GM19043 (cell line): ENCODE results near the gene KIR3DL2.
"Not testable (repeated sequence)": the region's sequence is repeated elsewhere in the genome, so short reads cannot be mapped to it uniquely, and the experiment has no call there.

ENCODE experiments used
- ATAC-seq: cut with Tn5 transposase; IDR thresholded peaks from one replicate; pipeline ENCODE4 v1.9.1; 2021; ENCODE audit warnings: low read depth; ENCODE audit not compliant: unreplicated experiment

Gene KIR3DL2

GRCh38 chr19:54850061-54850640, at the start of gene KIR3DL2:
Gene KIR3DL2 (plus strand): TSS chr19:54850443. CDS start chr19:54850476, 33 bp downstream.
- not testable (repeated sequence) for ATAC-seq

DNA sequence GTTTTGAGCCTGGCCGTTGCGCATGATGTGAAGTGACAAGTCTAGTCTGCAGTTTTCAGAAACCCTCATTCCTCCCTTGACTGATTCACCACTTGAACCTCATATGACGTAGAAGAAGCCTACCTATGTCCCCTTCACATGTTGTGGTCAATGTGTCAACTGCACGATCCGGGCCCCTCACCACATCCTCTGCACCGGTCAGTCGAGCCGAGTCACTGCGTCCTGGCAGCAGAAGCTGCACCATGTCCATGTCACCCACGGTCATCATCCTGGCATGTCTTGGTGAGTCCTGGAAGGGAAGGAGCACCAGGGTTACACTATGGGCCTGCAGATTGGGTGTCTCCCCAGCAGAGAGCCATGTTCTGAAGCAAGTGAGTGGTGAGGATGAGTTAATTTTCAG, 46.8 kb upstream of the KIR3DL2 start, which contains the start of gene KIR2DL4:
KIR2DL4 (plus strand) TSS at position 201 of the 400 bp plus-strand sequence; CDS start at position 243, 42 bp downstream.
- ATAC-seq, result no peak

GRCh38 chr19:54804101-54804500, 46.1 kb upstream of the KIR3DL2 start:
- no peak for ATAC-seq

GRCh38 chr19:54804571-54804970, 45.7 kb upstream of the KIR3DL2 start:
- ATAC-seq, result no peak

DNA sequence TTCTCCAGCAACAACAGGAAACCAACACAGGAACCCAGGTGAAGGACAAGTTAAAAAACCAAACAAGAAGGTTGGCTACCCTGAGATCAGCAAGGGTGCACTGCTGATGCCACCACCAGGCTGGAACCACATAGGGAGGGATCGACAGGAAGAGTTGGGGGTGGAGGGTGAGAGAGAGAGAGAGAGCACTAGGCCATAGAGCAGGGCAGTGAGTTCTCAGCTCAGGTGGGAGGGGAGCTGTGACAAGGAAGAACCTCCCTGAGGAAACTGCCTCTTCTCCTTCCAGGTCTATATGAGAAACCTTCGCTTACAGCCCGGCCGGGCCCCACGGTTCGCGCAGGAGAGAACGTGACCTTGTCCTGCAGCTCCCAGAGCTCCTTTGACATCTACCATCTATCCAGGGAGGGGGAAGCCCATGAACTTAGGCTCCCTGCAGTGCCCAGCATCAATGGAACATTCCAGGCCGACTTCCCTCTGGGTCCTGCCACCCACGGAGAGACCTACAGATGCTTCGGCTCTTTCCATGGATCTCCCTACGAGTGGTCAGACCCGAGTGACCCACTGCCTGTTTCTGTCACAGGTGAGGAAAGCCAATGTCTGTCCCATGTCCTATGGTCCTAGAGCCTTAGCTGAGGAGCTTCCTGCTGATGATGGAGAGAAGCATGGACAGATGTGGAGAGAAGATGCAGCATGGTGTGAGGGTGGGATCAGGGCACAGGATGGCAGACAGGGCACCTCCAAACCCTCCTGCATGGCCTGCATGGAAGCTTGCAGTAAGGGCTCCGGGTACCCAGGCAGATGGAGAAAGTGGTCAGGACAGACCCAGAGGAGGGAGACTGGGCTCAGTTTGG, 44.4 kb upstream of the KIR3DL2 start:
- no peak for ATAC-seq

DNA sequence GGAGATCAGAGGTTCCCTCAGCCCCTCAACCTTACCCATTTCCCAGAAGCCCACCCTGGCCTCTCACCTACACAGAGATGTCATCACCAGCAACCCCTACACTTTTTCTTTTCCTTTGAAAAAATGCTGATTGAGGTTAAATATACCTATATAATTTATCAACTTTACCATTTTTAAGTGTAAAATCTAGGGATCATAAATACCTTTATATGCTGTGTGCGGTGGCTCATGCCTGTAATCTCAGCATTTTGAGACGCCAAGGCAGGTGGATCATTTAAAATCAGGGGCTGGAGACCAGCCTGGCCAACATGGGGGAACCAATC, 43.8 kb upstream of the KIR3DL2 start:
- ATAC-seq, result no peak

DNA sequence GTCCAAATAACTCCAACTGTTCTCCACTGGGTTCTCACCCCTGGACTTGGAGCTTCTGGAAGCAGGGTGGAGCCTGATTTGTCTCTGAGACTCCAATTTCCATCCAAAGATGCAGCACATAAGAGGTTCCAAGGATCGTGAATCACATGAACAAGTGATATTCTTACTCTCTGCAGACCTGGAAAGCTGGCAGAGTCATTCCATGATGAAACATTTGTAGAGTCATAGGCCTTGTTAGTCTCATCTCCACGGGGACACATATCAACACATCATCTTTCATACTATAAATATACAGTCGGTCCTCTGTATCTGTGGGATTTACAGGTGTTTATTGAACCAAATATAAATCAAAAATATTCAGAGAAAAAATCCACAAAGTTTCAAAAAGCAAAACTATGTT, 35.7 kb upstream of the KIR3DL2 start:
- not testable (repeated sequence) for ATAC-seq

DNA sequence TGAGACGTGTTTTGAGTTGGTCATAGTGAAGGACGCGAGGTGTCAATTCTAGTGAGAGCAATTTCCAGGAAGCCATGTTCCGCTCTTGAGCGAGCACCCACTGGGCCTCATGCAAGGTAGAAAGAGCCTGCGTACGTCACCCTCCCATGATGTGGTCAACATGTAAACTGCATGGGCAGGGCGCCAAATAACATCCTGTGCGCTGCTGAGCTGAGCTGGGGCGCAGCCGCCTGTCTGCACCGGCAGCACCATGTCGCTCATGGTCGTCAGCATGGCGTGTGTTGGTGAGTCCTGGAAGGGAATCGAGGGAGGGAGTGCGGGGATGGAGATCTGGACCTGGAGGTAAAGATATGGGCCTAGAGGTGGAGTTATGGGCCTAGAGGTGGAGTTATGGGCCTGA, 34.0 kb upstream of the KIR3DL2 start, which contains the start of gene KIR3DL1:
KIR3DL1 (plus strand) TSS at position 218 of the 400 bp plus-strand sequence.
- not testable (repeated sequence) for ATAC-seq

GRCh38 chr19:54817670-54818536, 32.3 kb upstream of the KIR3DL2 start:
- ATAC-seq, result no peak

DNA sequence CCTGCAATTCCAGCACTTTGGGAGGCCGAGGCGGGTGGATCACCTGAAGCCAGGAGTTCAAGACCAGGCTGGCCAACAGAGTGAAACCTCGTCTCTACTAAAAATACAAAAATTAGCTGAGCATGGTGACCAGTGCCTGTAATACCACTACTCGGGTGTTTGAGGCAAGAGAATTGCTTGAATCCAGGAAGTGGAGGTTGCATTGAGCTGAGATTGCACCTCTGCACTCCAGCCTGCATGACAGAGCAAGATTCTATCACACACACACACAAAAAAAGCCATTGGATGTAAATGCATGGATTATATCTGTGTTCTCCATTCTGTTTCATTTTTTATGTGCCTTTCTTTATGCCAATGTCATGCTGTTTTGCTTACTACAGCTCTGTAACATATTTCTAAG, 25.8 kb upstream of the KIR3DL2 start:
- ATAC-seq, result not testable (repeated sequence)

DNA sequence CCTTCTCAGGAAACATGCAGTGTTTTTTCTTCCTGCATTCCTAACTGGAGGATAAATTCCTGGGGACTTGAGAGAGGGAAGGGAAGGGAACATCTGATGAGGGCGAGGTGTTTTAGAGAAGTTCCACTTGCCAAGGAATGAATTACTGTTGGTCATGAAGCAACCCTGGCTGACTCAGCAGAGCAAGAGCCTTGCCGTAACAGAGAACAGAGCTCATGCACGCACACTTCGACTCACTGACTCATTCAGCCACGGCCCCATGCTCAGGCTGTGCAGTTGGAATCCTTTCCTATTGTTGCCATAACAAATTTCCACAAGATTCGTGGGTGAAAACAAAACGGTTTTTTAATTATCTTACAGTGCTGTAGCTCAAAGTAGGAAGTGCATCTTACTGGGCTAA, 24.9 kb upstream of the KIR3DL2 start:
- not testable (repeated sequence) for ATAC-seq

DNA sequence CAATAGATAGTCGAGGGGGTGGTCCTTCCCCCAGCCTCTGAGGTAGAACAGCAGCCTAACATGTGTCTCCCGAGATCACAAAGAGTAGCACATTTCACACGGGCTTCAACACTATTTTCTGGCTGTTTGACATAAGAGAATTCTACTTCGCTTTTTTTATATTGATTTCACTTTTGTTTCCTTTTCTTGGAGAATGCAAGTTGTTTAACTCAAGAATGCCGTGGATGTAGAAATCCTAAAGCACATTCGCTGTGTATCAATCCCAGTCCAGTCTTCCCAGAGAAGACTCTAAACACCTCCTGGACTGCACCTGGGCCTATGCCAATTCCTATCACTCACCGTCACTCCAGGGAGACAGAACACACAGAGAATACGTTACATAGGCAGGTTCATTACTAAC, 22.2 kb upstream of the KIR3DL2 start:
- not testable (repeated sequence) for ATAC-seq

DNA sequence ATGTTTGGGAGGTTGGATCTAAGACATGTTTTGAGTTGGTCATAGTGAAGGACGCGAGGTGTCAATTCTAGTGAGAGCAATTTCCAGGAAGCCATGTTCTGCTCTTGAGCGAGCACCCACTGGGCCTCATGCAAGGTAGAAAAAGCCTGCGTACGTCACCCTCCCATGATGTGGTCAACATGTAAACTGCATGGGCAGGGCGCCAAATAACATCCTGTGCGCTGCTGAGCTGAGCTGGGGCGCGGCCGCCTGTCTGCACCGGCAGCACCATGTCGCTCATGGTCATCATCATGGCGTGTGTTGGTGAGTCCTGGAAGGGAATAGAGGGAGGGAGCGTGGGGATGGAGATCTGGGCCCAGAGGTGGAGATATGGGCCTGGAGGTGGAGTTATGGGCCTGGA, 17.7 kb upstream of the KIR3DL2 start, which contains the start of gene KIR2DS4:
KIR2DS4 (plus strand) TSS at position 181 of the 400 bp plus-strand sequence.
- not testable (repeated sequence) for ATAC-seq

DNA sequence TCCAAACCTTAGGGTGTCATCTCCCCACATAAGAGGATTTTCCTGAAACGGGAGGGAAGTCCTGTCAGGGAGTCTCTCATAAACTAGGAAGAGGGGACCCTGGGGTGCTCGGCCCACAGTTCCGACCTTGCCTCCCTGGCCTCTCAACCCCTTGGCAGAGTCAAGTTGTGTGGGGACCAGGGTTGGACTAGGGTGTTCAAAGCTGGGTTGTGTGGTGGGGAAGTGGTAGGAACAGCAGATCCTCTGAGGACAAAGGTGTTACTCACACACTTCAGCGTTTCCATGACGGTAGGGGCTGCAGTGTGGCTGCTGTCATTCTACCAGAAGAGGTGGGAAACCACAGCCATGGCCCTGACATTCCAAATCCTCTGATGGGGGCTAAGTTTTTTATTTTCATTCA, 15.1 kb upstream of the KIR3DL2 start:
- not testable (repeated sequence) for ATAC-seq

GRCh38 chr19:54837522-54837921, 12.7 kb upstream of the KIR3DL2 start:
- not testable (repeated sequence) for ATAC-seq

DNA sequence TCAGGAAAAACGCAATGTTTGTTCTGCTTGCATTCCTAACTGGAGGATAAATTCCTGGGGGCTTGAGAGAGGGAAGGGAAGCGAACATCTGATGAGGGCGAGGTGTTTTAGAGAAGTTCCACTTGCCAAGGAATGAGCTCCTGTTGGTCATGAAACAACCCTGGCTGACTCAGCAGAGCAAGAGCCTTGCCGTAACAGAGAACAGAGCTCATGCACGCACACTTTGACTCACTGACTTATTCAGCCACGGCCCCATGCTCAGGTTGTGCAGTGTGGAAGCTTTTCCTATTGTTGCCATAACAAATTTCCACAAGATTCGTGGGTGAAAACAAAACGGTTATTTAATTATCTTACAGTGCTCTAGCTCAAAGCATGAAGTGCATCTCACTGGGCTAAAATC, 7.1 kb upstream of the KIR3DL2 start:
- ATAC-seq, result not testable (repeated sequence)

DNA sequence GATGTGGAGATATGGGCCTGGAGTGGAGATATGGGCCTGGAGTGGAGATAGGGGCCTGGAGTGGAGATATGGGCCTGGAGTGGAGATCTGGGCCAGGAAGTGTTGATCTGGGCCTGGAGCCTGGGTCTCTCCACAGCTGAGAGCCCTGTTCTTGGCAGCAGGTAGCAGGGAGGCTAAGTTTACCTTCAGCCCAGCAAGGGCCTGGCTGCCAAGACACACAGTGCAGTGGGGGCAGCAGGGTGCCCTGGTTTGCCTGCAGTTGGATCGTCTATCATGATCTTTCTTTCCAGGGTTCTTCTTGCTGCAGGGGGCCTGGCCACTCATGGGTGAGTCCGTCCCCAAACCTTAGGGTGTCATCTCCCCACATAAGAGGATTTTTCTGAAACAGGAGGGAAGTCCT, 687 bp downstream of the KIR3DL2 start:
- no peak for ATAC-seq

DNA sequence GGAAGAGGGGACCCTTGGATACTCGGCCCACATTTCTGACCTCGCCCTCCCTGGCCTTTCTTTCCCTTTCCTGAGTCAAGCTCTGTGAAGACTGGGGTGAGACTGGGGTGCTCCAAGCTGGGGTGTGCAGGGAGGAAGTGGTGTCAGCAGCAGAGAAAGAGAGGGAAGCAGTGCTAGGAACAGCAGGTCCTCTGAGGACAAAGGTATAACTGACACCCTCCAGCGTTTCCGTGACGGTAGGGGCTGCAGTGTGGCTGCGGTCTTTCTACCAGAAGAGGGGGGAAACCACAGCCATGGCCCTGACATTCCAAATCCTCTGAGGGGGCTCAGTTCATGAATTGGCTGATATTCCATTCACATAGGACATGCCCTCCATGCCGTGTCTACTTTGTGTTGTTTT, 1.1 kb downstream of the KIR3DL2 start:
- ATAC-seq, result no peak

DNA sequence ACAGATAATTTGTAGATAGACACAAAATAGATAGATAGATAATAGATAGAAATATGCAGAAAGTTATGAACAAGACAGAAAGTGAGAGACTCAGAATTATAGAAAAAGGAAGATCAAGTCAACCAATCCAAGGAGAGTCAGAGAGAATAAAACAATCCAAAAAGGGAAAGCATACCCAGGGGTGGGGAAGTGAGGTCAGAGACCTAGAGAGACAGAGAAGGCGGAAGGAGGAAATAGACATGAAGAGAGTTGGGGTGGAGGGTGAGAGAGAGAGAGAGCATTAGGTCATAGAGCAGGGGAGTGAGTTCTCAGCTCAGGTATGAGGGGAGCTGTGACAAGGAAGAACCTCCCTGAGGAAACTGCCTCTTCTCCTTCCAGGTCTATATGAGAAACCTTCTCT, 5.0 kb downstream of the KIR3DL2 start:
- not testable (repeated sequence) for ATAC-seq

DNA sequence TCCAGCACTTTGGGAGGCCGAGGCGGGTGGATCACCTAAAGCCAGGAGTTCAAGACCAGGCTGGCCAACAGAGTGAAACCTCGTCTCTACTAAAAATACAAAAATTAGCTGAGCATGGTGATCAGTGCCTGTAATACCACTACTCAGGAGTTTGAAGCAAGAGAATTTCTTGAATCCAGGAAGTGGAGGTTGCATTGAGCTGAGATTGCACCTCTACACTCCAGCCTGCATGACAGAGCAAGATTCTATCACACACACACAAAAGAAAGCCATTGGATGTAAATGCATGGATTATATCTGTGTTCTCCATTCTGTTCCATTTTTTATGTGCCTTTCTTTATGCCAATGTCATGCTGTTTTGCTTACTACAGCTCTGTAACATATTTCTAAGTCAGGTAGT, 8.2 kb downstream of the KIR3DL2 start:
- ATAC-seq, result not testable (repeated sequence)

- not testable (repeated sequence) for ATAC-seq
These were observed 9.2 kb downstream of the KIR3DL2 start for GRCh38 chr19:54859421-54859820.
